SU-DHL-6 (cell line): ENCODE data around the gene OXLD1.

ENCODE experiments used
- H2AFZ ChIP-seq: fragments of 200-600 bp; sonication (generic); 2 replicates; pipeline ENCODE4 v1.6.1; 2014; ENCODE audit warnings: low read depth, mild to moderate bottlenecking, moderate library complexity, mixed read lengths, antibody characterized with exemption, low read length; ENCODE audit not compliant: severe bottlenecking
- H3F3A ChIP-seq: fragments of 200-600 bp; shearing (Covaris generic); 2 replicates; pipeline ENCODE4 v1.6.0; 2016; ENCODE audit warnings: antibody characterized with exemption, mild to moderate bottlenecking; ENCODE audit not compliant: insufficient read depth
- H3K27ac ChIP-seq: fragments of 200-600 bp; sonication (generic); 2 replicates; pipeline ENCODE4 v1.5.1; 2016; ENCODE audit warnings: low read depth, mild to moderate bottlenecking, low read length, moderate library complexity, mixed read lengths
- H3K27me3 ChIP-seq: fragments of 200-600 bp; sonication (generic), shearing (Covaris generic); 2 replicates; pipeline ENCODE4 v1.6.0; 2014; ENCODE audit warnings: mild to moderate bottlenecking, low read length
- H3K36me3 ChIP-seq: fragments of 200-600 bp; sonication (generic); 2 replicates; pipeline ENCODE4 v1.6.1; 2014; ENCODE audit warnings: mild to moderate bottlenecking, low read length, mixed read lengths
- H3K4me2 ChIP-seq: fragments of 300-600, 200-600 bp; shearing (Covaris generic), sonication (generic); 2 replicates; pipeline ENCODE4 v1.6.0; 2014; ENCODE audit warnings: low read length, low read depth, mild to moderate bottlenecking; ENCODE audit not compliant: poor library complexity, severe bottlenecking
- H3K4me3 ChIP-seq: fragments of 200-600 bp; sonication (generic); 2 replicates; pipeline ENCODE4 v1.5.1; 2014; ENCODE audit warnings: antibody characterized with exemption, low read length, mild to moderate bottlenecking, mixed read lengths; ENCODE audit not compliant: insufficient read depth, poor library complexity, severe bottlenecking
- H3K79me2 ChIP-seq: fragments of 200-600 bp; sonication (generic); 2 replicates; pipeline ENCODE4 v1.6.1; 2014; ENCODE audit warnings: mild to moderate bottlenecking, low read length, moderate library complexity; ENCODE audit not compliant: insufficient read depth
- H3K9ac ChIP-seq: fragments of 200-600 bp; sonication (generic); 2 replicates; pipeline ENCODE4 v1.7.0; 2014; ENCODE audit warnings: mild to moderate bottlenecking, low read length
- H3K9me2 ChIP-seq: fragments of 200-600 bp; sonication (generic); replicated peaks from 2 replicates; pipeline ENCODE4 v1.6.1; 2014; ENCODE audit warnings: low read length; ENCODE audit not compliant: insufficient read depth
- H3K9me3 ChIP-seq: fragments of 200-600 bp; sonication (generic); 2 replicates; pipeline ENCODE4 v1.6.1; 2014; ENCODE audit warnings: low read length, mixed read lengths; ENCODE audit not compliant: insufficient read depth
- H4K20me1 ChIP-seq: fragments of 200-600 bp; sonication (generic); 2 replicates; pipeline ENCODE4 v1.6.1; 2014; ENCODE audit warnings: low read depth, mild to moderate bottlenecking, antibody characterized with exemption, low read length, moderate library complexity, mixed read lengths
- CTCF ChIP-seq: fragments of 200-600 bp; sonication (generic); IDR thresholded peaks from one replicate; pipeline ENCODE4 v1.5.1; 2017; ENCODE audit warnings: antibody characterized with exemption, mild to moderate bottlenecking, low read length, moderate library complexity; ENCODE audit not compliant: insufficient read depth, poor library complexity, severe bottlenecking
- EZH2phosphoT487 ChIP-seq: fragments of 200-600 bp; sonication (generic), shearing (Covaris generic); conservative IDR thresholded peaks from 2 replicates; pipeline ENCODE4 v1.6.1; 2018; ENCODE audit warnings: mild to moderate bottlenecking, antibody characterized with exemption, low read length, moderate library complexity, mixed read lengths

OXLD1 gene

GRCh38 chr17:81662002-81662401 is 4.4 kb downstream of the OXLD1 start:
- Histone ChIP-seq H3K9me3 (no peaks in the 10 kb centered on the region), H4K20me1 (no peaks in the 10 kb centered on the region), H3K9me2 (no peaks in the 10 kb centered on the region), H3K4me3 (no peak overlapping the region), H3K79me2 (peaks cover 11% of the 10 kb centered on the region), H3K4me2 (no peak overlapping the region), H3K27me3 (no peaks in the 10 kb centered on the region), H3K36me3 (no peaks in the 10 kb centered on the region), H3K27ac (no peak overlapping the region), H3F3A (0 out of 2 replicates have a peak, but pooled peaks cover 8% of the 10 kb centered on the region), H3K9ac (no peak overlapping the region), H2AFZ (no peak overlapping the region)
- TF ChIP-seq CTCF, result no peak
- TF ChIP-seq EZH2phosphoT487, result no peak

- Histone ChIP-seq H3K27ac (no peak overlapping the region), H3K4me3 (no peak overlapping the region), H3F3A (0 out of 2 replicates have a peak, but pooled peaks cover 8% of the 10 kb centered on the region), H3K4me2 (no peak overlapping the region), H3K9me3 (no peaks in the 10 kb centered on the region), H3K27me3 (no peaks in the 10 kb centered on the region), H4K20me1 (no peaks in the 10 kb centered on the region), H3K9ac (no peak overlapping the region), H2AFZ (no peak overlapping the region), H3K79me2 (peaks cover 2% of the 10 kb centered on the region; the same call in 1 of the 2 replicates), H3K36me3 (no peaks in the 10 kb centered on the region), H3K9me2 (no peaks in the 10 kb centered on the region)
- TF ChIP-seq CTCF (no peak), EZH2phosphoT487 (no peak)
Measured at GRCh38 chr17:81660441-81660840, 6.0 kb downstream of the OXLD1 start.

DNA sequence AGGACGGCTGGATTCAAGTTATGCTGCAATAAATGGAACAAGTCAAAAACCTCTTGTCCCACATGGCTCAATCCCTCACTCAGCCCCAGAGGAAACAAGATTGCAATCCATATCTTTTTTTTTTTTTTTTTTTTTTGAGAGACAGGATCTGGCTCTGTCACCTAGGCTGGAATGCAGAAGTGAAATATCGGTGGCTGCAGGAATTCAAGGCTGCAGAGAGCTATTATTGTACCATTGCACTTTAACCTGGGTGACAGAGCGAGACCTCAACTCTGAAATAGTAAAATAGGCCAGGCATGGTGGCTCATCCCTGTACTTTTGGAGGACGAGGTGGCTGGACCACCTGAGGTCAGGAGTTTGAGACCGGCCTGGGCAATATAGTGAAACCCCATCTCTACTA is 7.4 kb downstream of the OXLD1 start:
- H3K9ac ChIP-seq, result no peak overlapping the region
- H3K4me2 ChIP-seq, result no peak overlapping the region
- H4K20me1 ChIP-seq, result no peaks in the 10 kb centered on the region
- H3K27ac ChIP-seq, result no peak overlapping the region
- no peak overlapping the region for H3K4me3 ChIP-seq
- H2AFZ ChIP-seq, result no peak overlapping the region
- TF ChIP-seq EZH2phosphoT487 (no peak), CTCF (no peak)
- H3K36me3 ChIP-seq, result no peaks in the 10 kb centered on the region
- no peaks in the 10 kb centered on the region for H3K9me3 ChIP-seq
- no peaks in the 10 kb centered on the region for H3K79me2 ChIP-seq
- no peaks in the 10 kb centered on the region for H3K9me2 ChIP-seq
- 0 out of 2 replicates have a peak, but pooled peaks cover 8% of the 10 kb centered on the region for H3F3A ChIP-seq
- H3K27me3 ChIP-seq, result no peaks in the 10 kb centered on the region
